NB4 (cell line): ENCODE data around the gene ADM2.

ENCODE experiments used
- MYC ChIP-seq: IDR thresholded peaks from 2 replicates; pipeline ENCODE4 v1.6.1; 2011; ENCODE audit warnings: low read depth, low read length
- POLR2A ChIP-seq: IDR thresholded peaks from 2 replicates; pipeline ENCODE4 v1.6.1; 2011; ENCODE audit warnings: mild to moderate bottlenecking; ENCODE audit not compliant: insufficient read length; ENCODE audit errors: extremely low read depth
- TF ChIP-seq, protein P1 (sequence below): IDR thresholded peaks from one replicate; pipeline ENCODE4 v1.5.1; 2012; ENCODE audit warnings: low read depth, low read length
- TF ChIP-seq, protein P2 (sequence below): IDR thresholded peaks from 2 replicates; pipeline ENCODE4 v1.6.1; 2011; ENCODE audit warnings: low read depth, low read length

DNA sequence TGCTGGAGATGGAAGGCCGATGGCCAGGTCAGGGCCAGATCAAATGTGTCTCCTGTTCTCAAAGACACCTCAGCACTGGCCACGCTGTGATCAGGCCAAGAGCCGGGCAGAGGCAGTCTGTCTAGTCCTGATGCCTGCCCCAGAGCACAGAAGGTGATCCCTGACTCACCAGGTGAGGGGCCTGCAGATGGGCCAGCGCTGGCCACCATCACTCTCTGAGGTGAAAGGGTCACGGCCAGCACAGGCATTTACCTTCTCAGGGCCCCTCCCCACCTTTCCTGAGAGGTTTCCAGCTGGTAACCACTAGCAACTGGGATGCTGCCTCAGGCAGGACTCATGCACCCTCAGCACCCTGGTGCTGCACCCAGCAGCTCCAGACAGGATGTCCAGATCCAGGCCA, 9.4 kb upstream of the ADM2 start:
- TF ChIP-seq, protein P1, sequence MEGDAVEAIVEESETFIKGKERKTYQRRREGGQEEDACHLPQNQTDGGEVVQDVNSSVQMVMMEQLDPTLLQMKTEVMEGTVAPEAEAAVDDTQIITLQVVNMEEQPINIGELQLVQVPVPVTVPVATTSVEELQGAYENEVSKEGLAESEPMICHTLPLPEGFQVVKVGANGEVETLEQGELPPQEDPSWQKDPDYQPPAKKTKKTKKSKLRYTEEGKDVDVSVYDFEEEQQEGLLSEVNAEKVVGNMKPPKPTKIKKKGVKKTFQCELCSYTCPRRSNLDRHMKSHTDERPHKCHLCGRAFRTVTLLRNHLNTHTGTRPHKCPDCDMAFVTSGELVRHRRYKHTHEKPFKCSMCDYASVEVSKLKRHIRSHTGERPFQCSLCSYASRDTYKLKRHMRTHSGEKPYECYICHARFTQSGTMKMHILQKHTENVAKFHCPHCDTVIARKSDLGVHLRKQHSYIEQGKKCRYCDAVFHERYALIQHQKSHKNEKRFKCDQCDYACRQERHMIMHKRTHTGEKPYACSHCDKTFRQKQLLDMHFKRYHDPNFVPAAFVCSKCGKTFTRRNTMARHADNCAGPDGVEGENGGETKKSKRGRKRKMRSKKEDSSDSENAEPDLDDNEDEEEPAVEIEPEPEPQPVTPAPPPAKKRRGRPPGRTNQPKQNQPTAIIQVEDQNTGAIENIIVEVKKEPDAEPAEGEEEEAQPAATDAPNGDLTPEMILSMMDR: no peak
- no peak for TF ChIP-seq POLR2A
- TF ChIP-seq, protein P2, sequence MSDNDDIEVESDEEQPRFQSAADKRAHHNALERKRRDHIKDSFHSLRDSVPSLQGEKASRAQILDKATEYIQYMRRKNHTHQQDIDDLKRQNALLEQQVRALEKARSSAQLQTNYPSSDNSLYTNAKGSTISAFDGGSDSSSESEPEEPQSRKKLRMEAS: no peak
- TF ChIP-seq MYC: no peak
